DOHH2 (cell line): Measurements from ENCODE around the gene C5orf58.

ENCODE experiments used
- H3F3A ChIP-seq: fragments of 200-600 bp; sonication (generic), shearing (Covaris generic); 2 replicates; pipeline ENCODE4 v1.6.0; 2016; ENCODE audit warnings: antibody characterized with exemption, mild to moderate bottlenecking; ENCODE audit not compliant: control insufficient read depth, insufficient read depth
- H3K27ac ChIP-seq: fragments of 200-600 bp; sonication (generic); 2 replicates; pipeline ENCODE4 v1.5.1; 2014; ENCODE audit warnings: low read depth, mild to moderate bottlenecking, low read length, moderate library complexity
- H3K27me3 ChIP-seq: fragments of 200-600 bp; sonication (generic); 2 replicates; pipeline ENCODE4 v1.6.1; 2014; ENCODE audit warnings: mild to moderate bottlenecking, low read length, mixed read lengths; ENCODE audit not compliant: control insufficient read depth
- H3K36me3 ChIP-seq: fragments of 200-600 bp; sonication (generic); 2 replicates; pipeline ENCODE4 v1.6.1; 2014; ENCODE audit warnings: mild to moderate bottlenecking, low read length, moderate library complexity, mixed read lengths; ENCODE audit not compliant: control insufficient read depth
- H3K4me1 ChIP-seq: fragments of 200-600 bp; sonication (generic); 2 replicates; pipeline ENCODE4 v1.6.1; 2014; ENCODE audit warnings: mild to moderate bottlenecking, low read length, mixed read lengths; ENCODE audit not compliant: control insufficient read depth
- H3K4me2 ChIP-seq: fragments of 200-600 bp; sonication (generic); 2 replicates; pipeline ENCODE4 v1.6.0; 2014; ENCODE audit warnings: mild to moderate bottlenecking, low read length, moderate library complexity
- H3K4me3 ChIP-seq: fragments of 200-600 bp; sonication (generic); 2 replicates; pipeline ENCODE4 v1.5.1; 2014; ENCODE audit warnings: mild to moderate bottlenecking, low read length, mixed read lengths
- H3K79me2 ChIP-seq: fragments of 200-600 bp; sonication (generic); 2 replicates; pipeline ENCODE4 v1.6.1; 2014; ENCODE audit warnings: mild to moderate bottlenecking, low read length, mixed read lengths; ENCODE audit not compliant: control insufficient read depth
- H3K9me2 ChIP-seq: fragments of 200-600 bp; sonication (generic); replicated peaks from 2 replicates; pipeline ENCODE4 v1.6.1; 2014; ENCODE audit warnings: mild to moderate bottlenecking, low read length, mixed read lengths; ENCODE audit not compliant: control insufficient read depth
- H3K9me3 ChIP-seq: fragments of 200-600 bp; sonication (generic); 2 replicates; pipeline ENCODE4 v1.6.1; 2014; ENCODE audit warnings: antibody characterized with exemption, low read length, mixed read lengths; ENCODE audit not compliant: control insufficient read depth, insufficient read depth
- H4K20me1 ChIP-seq: fragments of 200-600 bp; sonication (generic); 2 replicates; pipeline ENCODE4 v1.6.0; 2014; ENCODE audit warnings: low read depth, mild to moderate bottlenecking, antibody characterized with exemption, low read length, moderate library complexity; ENCODE audit not compliant: control insufficient read depth, insufficient read depth
- EZH2phosphoT487 ChIP-seq: fragments of 200-600 bp; sonication (generic); IDR thresholded peaks from 2 replicates; pipeline ENCODE4 v1.6.1; 2017; ENCODE audit warnings: borderline replicate concordance, mild to moderate bottlenecking, antibody characterized with exemption, low read length, moderate library complexity, mixed read lengths
- TF ChIP-seq, protein P1 (sequence below): fragments of 200-600 bp; sonication (generic); IDR thresholded peaks from one replicate; pipeline ENCODE4 v1.5.1; 2014; ENCODE audit warnings: antibody characterized with exemption, mild to moderate bottlenecking, low read depth, low read length; ENCODE audit not compliant: poor library complexity, severe bottlenecking

C5orf58 gene

GRCh38 chr5:170195961-170196360 is 36.8 kb upstream of the C5orf58 start:
- H3K4me3 ChIP-seq = no peak overlapping the region
- H3K36me3 ChIP-seq = no peaks in the 10 kb centered on the region
- no peak overlapping the region for H3K27ac ChIP-seq
- no peaks in the 10 kb centered on the region for H3K79me2 ChIP-seq
- H3F3A ChIP-seq = no peaks in the 10 kb centered on the region
- no peak for TF ChIP-seq EZH2phosphoT487
- TF ChIP-seq, protein P1, sequence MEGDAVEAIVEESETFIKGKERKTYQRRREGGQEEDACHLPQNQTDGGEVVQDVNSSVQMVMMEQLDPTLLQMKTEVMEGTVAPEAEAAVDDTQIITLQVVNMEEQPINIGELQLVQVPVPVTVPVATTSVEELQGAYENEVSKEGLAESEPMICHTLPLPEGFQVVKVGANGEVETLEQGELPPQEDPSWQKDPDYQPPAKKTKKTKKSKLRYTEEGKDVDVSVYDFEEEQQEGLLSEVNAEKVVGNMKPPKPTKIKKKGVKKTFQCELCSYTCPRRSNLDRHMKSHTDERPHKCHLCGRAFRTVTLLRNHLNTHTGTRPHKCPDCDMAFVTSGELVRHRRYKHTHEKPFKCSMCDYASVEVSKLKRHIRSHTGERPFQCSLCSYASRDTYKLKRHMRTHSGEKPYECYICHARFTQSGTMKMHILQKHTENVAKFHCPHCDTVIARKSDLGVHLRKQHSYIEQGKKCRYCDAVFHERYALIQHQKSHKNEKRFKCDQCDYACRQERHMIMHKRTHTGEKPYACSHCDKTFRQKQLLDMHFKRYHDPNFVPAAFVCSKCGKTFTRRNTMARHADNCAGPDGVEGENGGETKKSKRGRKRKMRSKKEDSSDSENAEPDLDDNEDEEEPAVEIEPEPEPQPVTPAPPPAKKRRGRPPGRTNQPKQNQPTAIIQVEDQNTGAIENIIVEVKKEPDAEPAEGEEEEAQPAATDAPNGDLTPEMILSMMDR = no peak
- peaks cover 2% of the 10 kb centered on the region; the same call in 1 of the 2 replicates for H3K27me3 ChIP-seq
- no peaks in the 10 kb centered on the region for H3K9me3 ChIP-seq
- no peaks in the 10 kb centered on the region for H4K20me1 ChIP-seq
- H3K4me2 ChIP-seq = no peak overlapping the region
- H3K4me1 ChIP-seq = no peaks in the 10 kb centered on the region
- H3K9me2 ChIP-seq = no peaks in the 10 kb centered on the region

GRCh38 chr5:170200876-170201275 is 31.9 kb upstream of the C5orf58 start:
- no peaks in the 10 kb centered on the region for H3F3A ChIP-seq
- no peaks in the 10 kb centered on the region for H3K36me3 ChIP-seq
- H3K4me2 ChIP-seq = no peak overlapping the region
- H3K27me3 ChIP-seq = peaks cover 16% of the 10 kb centered on the region
- no peak overlapping the region for H3K4me3 ChIP-seq
- no peaks in the 10 kb centered on the region for H3K9me3 ChIP-seq
- no peaks in the 10 kb centered on the region for H3K4me1 ChIP-seq
- no peak overlapping the region for H3K27ac ChIP-seq
- H4K20me1 ChIP-seq = no peaks in the 10 kb centered on the region
- no peaks in the 10 kb centered on the region for H3K79me2 ChIP-seq
- H3K9me2 ChIP-seq = no peaks in the 10 kb centered on the region
- TF ChIP-seq, protein P1 = no peak
- no peak for TF ChIP-seq EZH2phosphoT487

DNA sequence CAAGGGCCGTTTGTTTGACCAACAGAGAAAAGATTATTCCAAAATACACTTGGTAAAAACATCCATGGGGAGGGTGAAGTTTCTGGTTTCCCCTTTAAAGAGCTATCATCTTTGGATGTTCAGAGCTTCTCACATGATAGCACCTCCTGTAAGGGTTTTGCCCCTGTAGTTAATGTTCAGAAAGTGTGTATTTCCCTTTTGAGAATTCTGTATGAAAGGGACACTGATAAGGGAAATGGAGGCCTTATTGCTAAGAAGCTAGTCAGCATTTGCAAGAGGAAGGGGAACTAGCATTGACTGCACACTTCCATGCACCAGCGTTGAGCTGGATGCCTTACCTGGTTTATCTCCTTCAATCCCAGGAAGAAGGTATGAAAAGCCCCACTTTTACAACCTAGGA is 31.5 kb upstream of the C5orf58 start:
- Histone ChIP-seq H3K27me3 (peaks cover 20% of the 10 kb centered on the region), H3K4me1 (no peaks in the 10 kb centered on the region), H3K9me2 (no peaks in the 10 kb centered on the region), H3K4me3 (no peak overlapping the region), H3K27ac (no peak overlapping the region), H3K79me2 (no peaks in the 10 kb centered on the region), H3K4me2 (no peak overlapping the region), H3K9me3 (no peaks in the 10 kb centered on the region), H3K36me3 (no peaks in the 10 kb centered on the region), H4K20me1 (no peaks in the 10 kb centered on the region), H3F3A (no peaks in the 10 kb centered on the region)
- TF ChIP-seq EZH2phosphoT487 = no peak
- TF ChIP-seq, protein P1 = no peak

DNA sequence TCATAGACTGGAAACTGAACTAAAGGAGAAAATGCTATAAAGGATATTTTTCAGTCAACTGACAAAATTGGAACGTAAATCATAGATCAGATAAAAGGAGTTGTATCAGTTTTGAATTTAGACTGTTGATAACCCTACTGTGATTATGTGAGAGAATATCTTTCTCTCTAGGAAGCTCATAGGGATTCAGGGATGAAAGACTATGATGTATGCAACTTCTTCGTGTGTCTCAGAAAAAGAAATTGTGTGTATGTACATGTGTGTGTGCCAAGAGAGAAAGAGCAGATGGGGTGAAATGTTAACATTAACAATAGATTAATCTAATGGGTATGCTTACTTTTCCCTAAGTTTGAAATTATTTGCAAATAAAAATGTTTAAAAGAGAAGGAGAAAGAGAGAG is 30.7 kb upstream of the C5orf58 start:
- Histone ChIP-seq H4K20me1 (no peaks in the 10 kb centered on the region), H3K36me3 (no peaks in the 10 kb centered on the region), H3K9me2 (no peaks in the 10 kb centered on the region), H3K27ac (no peak overlapping the region), H3K79me2 (no peaks in the 10 kb centered on the region), H3K4me3 (no peak overlapping the region), H3K4me2 (no peak overlapping the region), H3F3A (no peaks in the 10 kb centered on the region), H3K27me3 (peaks cover 25% of the 10 kb centered on the region), H3K4me1 (no peaks in the 10 kb centered on the region), H3K9me3 (no peaks in the 10 kb centered on the region)
- TF ChIP-seq, protein P1 = no peak
- no peak for TF ChIP-seq EZH2phosphoT487
